ENCODE results near the gene AMMECR1.

Gene AMMECR1

DNA sequence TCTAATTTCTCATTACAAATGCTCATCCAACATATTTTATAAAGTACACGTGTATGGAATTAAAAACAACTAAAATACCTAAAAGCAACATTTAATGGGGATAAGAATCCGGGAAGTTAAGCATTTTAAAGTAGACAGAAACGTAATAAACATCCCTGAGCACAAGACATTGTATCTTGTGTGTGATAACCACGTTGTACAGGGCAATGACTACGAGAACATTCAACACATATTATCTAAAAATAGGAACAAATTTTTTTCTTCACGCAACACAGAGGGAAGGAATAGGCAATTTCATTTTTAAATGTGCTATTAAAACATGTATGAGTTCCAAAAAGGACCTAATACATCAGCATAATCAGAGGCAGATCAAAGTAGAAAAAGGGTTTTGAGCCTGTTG lies 49.5 kb downstream of the AMMECR1 start:
- no peak overlapping the region for H3K4me3 ChIP-seq (ENCODE audit: low read length)
- H3K27ac ChIP-seq (ENCODE audit: low read length), result no peak overlapping the region
- no peaks in the 10 kb centered on the region for H3K9me2 ChIP-seq (replicated peaks; ENCODE audit: insufficient read depth, low read length)
- H3K79me2 ChIP-seq (ENCODE audit: low read length), result peaks cover 67% of the 10 kb centered on the region
- no peaks in the 10 kb centered on the region for H3K4me1 ChIP-seq (ENCODE audit: low read length)
- no peak overlapping the region for H3K9ac ChIP-seq (ENCODE audit: low read length)
- no peak for TF ChIP-seq EZH2phosphoT487 (IDR thresholded peaks at IDR 0.05; ENCODE audit: low read length)
- TF ChIP-seq CTCF (IDR thresholded peaks at IDR 0.05; ENCODE audit: low read length), result no peak
- TF ChIP-seq EZH2 (optimal IDR thresholded peaks at IDR 0.05; ENCODE audit: low read depth, low read length), result no peak
- no peaks in the 10 kb centered on the region for H3K27me3 ChIP-seq (replicated peaks; ENCODE audit: insufficient read depth, low read length)
- H3F3A ChIP-seq (ENCODE audit: insufficient read depth, low read length), result no peaks in the 10 kb centered on the region
- no peaks in the 10 kb centered on the region for H3K36me3 ChIP-seq (replicated peaks; ENCODE audit: insufficient read depth, low read length)
- no peak for DNase-seq
- no peak overlapping the region for H3K4me2 ChIP-seq (ENCODE audit: low read depth, low read length)
- no peaks in the 10 kb centered on the region for H4K20me1 ChIP-seq (ENCODE audit: insufficient read depth, low read length)
- no peaks in the 10 kb centered on the region for H3K9me3 ChIP-seq (replicated peaks; ENCODE audit: insufficient read depth, low read length)
- no peak overlapping the region for H2AFZ ChIP-seq (ENCODE audit: low read length)

DNA sequence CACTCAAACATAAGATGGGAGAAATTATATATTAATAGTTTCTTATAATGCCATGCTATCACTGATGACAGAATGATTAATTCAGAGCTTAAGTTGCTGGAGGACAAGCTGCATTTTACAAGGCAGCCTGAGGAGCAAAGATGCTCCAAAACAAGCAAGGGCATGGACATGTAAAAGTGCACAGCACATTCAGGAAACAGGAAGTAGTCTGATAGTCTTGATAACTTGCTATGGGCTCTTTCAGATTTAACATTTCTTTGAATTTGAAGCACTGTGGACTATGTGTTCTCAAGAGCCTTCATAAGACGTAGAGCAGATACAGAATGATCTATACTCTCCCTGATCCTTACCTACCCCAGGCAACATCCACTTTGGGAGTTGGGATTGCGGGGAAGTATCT lies 50.0 kb downstream of the AMMECR1 start:
- Histone ChIP-seq H3K27ac (ENCODE audit: low read length) (no peak overlapping the region), H3K4me3 (ENCODE audit: low read length) (no peak overlapping the region), H3K4me1 (ENCODE audit: low read length) (no peaks in the 10 kb centered on the region), H3K36me3 (replicated peaks; ENCODE audit: insufficient read depth, low read length) (no peaks in the 10 kb centered on the region), H4K20me1 (ENCODE audit: insufficient read depth, low read length) (no peaks in the 10 kb centered on the region), H3F3A (ENCODE audit: insufficient read depth, low read length) (no peaks in the 10 kb centered on the region), H3K4me2 (ENCODE audit: low read depth, low read length) (no peak overlapping the region), H3K79me2 (ENCODE audit: low read length) (peaks cover 65% of the 10 kb centered on the region), H2AFZ (ENCODE audit: low read length) (no peak overlapping the region), H3K9ac (ENCODE audit: low read length) (no peak overlapping the region), H3K9me2 (replicated peaks; ENCODE audit: insufficient read depth, low read length) (no peaks in the 10 kb centered on the region), H3K9me3 (replicated peaks; ENCODE audit: insufficient read depth, low read length) (no peaks in the 10 kb centered on the region), H3K27me3 (replicated peaks; ENCODE audit: insufficient read depth, low read length) (no peaks in the 10 kb centered on the region)
- TF ChIP-seq CTCF (IDR thresholded peaks at IDR 0.05; ENCODE audit: low read length), result no peak
- no peak for TF ChIP-seq EZH2 (optimal IDR thresholded peaks at IDR 0.05; ENCODE audit: low read depth, low read length)
- TF ChIP-seq EZH2phosphoT487 (IDR thresholded peaks at IDR 0.05; ENCODE audit: low read length), result no peak
- no peak for DNase-seq

- no peaks in the 10 kb centered on the region for H3K4me1 ChIP-seq (ENCODE audit: low read length)
- peaks cover 48% of the 10 kb centered on the region for H3K79me2 ChIP-seq (ENCODE audit: low read length)
Observed at GRCh38 chrX:110265661-110266060, 52.2 kb downstream of the AMMECR1 start.

More at GRCh38 chrX:110265661-110266060, 52.2 kb downstream of the AMMECR1 start:
- H3K27me3 ChIP-seq (replicated peaks; ENCODE audit: insufficient read depth, low read length), result no peaks in the 10 kb centered on the region
- no peak overlapping the region for H3K4me2 ChIP-seq (ENCODE audit: low read depth, low read length)
- no peaks in the 10 kb centered on the region for H3F3A ChIP-seq (ENCODE audit: insufficient read depth, low read length)
- H3K9me2 ChIP-seq (replicated peaks; ENCODE audit: insufficient read depth, low read length), result no peaks in the 10 kb centered on the region
- no peak overlapping the region for H3K9ac ChIP-seq (ENCODE audit: low read length)
- DNase-seq, result no peak
- no peak overlapping the region for H3K4me3 ChIP-seq (ENCODE audit: low read length)
- TF ChIP-seq CTCF (IDR thresholded peaks at IDR 0.05; ENCODE audit: low read length), result no peak
- no peak for TF ChIP-seq EZH2 (optimal IDR thresholded peaks at IDR 0.05; ENCODE audit: low read depth, low read length)
- no peak for TF ChIP-seq EZH2phosphoT487 (IDR thresholded peaks at IDR 0.05; ENCODE audit: low read length)
- no peaks in the 10 kb centered on the region for H4K20me1 ChIP-seq (ENCODE audit: insufficient read depth, low read length)
- H3K27ac ChIP-seq (ENCODE audit: low read length), result no peak overlapping the region
- no peaks in the 10 kb centered on the region for H3K9me3 ChIP-seq (replicated peaks; ENCODE audit: insufficient read depth, low read length)
- no peaks in the 10 kb centered on the region for H3K36me3 ChIP-seq (replicated peaks; ENCODE audit: insufficient read depth, low read length)
- H2AFZ ChIP-seq (ENCODE audit: low read length), result no peak overlapping the region

Measured in MM.1S (cell line).